Measurements from ENCODE around the gene RGS6. TPM values are rescaled to one million over a fixed set of nuclear protein-coding genes. Genes with fewer than 3 reads are reported as not detected.

Gene RGS6
- total RNA-seq, 1 donor from 2014 or later, result 0.24 TPM

DNA sequence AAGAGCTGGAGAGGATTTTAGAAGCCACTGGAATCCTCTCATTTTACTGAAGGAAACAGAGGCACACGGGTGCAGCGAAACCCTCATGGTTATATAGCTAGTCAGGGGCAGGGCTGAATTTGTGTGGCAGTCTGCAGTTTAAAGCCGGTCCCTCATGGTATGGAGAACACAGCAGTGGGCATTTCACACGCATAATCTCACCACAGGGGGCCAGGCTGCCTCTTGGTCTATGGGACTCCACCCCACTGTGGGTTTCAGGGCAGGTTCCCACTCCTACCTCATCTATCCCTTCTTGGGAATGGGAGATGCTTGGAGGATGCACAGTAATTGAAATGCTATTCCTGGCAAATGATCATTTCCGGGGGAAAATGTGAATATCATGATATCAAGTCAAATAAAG, 400.6 kb downstream of the RGS6 start:
- H3K9me3 Mint-ChIP-seq (ENCODE audit: unreplicated experiment), result peaks cover 4% of the 10 kb centered on the region
- no peaks in the 10 kb centered on the region for H3K27me3 Mint-ChIP-seq (ENCODE audit: unreplicated experiment)
- TF ChIP-seq, protein P1, sequence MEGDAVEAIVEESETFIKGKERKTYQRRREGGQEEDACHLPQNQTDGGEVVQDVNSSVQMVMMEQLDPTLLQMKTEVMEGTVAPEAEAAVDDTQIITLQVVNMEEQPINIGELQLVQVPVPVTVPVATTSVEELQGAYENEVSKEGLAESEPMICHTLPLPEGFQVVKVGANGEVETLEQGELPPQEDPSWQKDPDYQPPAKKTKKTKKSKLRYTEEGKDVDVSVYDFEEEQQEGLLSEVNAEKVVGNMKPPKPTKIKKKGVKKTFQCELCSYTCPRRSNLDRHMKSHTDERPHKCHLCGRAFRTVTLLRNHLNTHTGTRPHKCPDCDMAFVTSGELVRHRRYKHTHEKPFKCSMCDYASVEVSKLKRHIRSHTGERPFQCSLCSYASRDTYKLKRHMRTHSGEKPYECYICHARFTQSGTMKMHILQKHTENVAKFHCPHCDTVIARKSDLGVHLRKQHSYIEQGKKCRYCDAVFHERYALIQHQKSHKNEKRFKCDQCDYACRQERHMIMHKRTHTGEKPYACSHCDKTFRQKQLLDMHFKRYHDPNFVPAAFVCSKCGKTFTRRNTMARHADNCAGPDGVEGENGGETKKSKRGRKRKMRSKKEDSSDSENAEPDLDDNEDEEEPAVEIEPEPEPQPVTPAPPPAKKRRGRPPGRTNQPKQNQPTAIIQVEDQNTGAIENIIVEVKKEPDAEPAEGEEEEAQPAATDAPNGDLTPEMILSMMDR (IDR thresholded peaks at IDR 0.05), result no peak
- no peak overlapping the region for H3K27ac Mint-ChIP-seq (ENCODE audit: unreplicated experiment)
- H3K36me3 Mint-ChIP-seq (ENCODE audit: unreplicated experiment), result no peaks in the 10 kb centered on the region
- H3K4me1 Mint-ChIP-seq (ENCODE audit: unreplicated experiment), result no peaks in the 10 kb centered on the region
- H3K4me3 Mint-ChIP-seq (ENCODE audit: unreplicated experiment), result no peak overlapping the region
- DNase-seq (ENCODE audit: extremely low spot score, unreplicated experiment), result peak; percentile 71

DNA sequence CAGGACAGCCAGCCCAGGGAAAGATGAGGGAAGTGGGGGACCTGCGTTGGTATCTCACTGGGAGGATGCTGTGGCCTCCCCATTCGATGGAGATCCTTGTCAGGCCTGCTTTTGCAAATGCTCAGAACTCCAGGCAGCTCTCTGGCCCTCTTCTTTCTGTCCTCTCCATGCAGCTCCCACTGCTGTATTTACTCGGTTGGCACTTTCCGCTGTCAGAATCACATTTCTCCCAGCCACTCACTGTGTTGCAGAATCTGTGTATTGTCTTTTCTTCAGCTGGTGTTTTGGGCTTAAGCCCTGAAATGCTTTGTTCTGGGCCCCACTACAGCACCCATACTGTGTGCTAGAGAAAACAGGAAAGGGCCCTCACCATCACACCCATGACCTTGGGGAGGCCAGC, 401.1 kb downstream of the RGS6 start:
- no peak overlapping the region for H3K4me3 Mint-ChIP-seq (ENCODE audit: unreplicated experiment)
- H3K36me3 Mint-ChIP-seq (ENCODE audit: unreplicated experiment), result no peaks in the 10 kb centered on the region
- H3K9me3 Mint-ChIP-seq (ENCODE audit: unreplicated experiment), result peaks cover under 1% of the 10 kb centered on the region
- TF ChIP-seq, protein P1 (IDR thresholded peaks at IDR 0.05), result no peak
- no peaks in the 10 kb centered on the region for H3K27me3 Mint-ChIP-seq (ENCODE audit: unreplicated experiment)
- no peaks in the 10 kb centered on the region for H3K4me1 Mint-ChIP-seq (ENCODE audit: unreplicated experiment)
- H3K27ac Mint-ChIP-seq (ENCODE audit: unreplicated experiment), result no peak overlapping the region
- DNase-seq (ENCODE audit: extremely low spot score, unreplicated experiment), result peak; percentile 73

DNA sequence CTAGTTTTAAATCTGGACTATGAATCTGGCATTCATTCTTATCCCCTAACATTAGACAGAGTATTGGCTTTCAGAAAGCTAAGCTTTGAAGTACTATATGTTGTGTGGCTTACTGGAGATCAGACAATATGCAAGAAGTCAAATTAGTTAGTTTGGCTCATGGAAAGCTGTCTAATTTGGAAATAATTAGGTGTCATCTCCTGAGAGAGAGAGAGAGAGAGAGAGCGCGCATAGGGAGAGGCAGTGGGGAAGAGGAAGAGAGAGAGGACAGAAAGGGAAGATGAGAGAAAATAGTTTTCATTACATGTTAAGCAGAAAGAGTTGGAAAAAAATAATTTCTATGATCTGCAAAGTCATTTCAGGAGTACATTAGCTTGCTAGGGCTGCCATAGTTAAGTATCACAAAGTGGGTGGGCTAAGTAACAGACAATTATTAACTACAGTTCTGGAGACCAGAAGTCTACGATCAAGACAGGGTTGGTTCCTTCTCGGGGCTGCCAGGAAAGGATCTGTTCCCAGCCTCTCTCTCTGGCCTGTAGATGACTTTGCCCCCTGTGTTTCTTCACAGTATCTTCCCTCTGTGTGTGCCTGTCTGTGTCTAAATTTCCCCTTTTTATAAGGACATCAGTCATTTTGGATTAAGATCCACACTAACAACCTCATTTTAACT, 404.2 kb downstream of the RGS6 start:
- H3K9me3 Mint-ChIP-seq (ENCODE audit: unreplicated experiment), result no peaks in the 10 kb centered on the region
- DNase-seq (ENCODE audit: extremely low spot score, unreplicated experiment), result peak; percentile 23
- no peaks in the 10 kb centered on the region for H3K4me1 Mint-ChIP-seq (ENCODE audit: unreplicated experiment)
- no peaks in the 10 kb centered on the region for H3K27me3 Mint-ChIP-seq (ENCODE audit: unreplicated experiment)
- no peak overlapping the region for H3K27ac Mint-ChIP-seq (ENCODE audit: unreplicated experiment)
- no peaks in the 10 kb centered on the region for H3K36me3 Mint-ChIP-seq (ENCODE audit: unreplicated experiment)
- TF ChIP-seq, protein P1 (IDR thresholded peaks at IDR 0.05), result no peak
- H3K4me3 Mint-ChIP-seq (ENCODE audit: unreplicated experiment), result no peak overlapping the region

DNA sequence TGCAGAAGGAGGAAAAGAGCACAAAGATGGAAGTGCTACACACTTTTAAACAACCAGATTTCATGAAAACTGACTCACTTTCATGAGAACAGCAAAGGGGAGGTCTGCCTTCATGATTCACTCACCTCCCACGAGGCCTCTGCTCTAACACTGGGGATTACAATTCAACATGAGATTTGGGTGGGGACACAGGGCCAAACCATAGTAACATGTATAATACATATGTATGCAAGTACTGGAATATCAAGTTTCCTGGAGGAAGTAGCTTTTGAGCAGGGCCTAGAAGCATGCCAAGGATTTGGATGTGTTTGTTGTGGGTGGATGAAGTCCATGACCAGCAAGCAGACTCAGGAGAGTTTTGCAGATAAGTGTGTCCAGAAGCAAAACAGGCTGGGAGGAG, 409.0 kb downstream of the RGS6 start:
- no peaks in the 10 kb centered on the region for H3K4me1 Mint-ChIP-seq (ENCODE audit: unreplicated experiment)
- no peak overlapping the region for H3K27ac Mint-ChIP-seq (ENCODE audit: unreplicated experiment)
- H3K9me3 Mint-ChIP-seq (ENCODE audit: unreplicated experiment), result peaks cover 10% of the 10 kb centered on the region
- H3K27me3 Mint-ChIP-seq (ENCODE audit: unreplicated experiment), result no peaks in the 10 kb centered on the region
- DNase-seq (ENCODE audit: extremely low spot score, unreplicated experiment), result peak; percentile 32
- TF ChIP-seq, protein P1 (IDR thresholded peaks at IDR 0.05), result no peak
- no peak overlapping the region for H3K4me3 Mint-ChIP-seq (ENCODE audit: unreplicated experiment)
- H3K36me3 Mint-ChIP-seq (ENCODE audit: unreplicated experiment), result no peaks in the 10 kb centered on the region

DNA sequence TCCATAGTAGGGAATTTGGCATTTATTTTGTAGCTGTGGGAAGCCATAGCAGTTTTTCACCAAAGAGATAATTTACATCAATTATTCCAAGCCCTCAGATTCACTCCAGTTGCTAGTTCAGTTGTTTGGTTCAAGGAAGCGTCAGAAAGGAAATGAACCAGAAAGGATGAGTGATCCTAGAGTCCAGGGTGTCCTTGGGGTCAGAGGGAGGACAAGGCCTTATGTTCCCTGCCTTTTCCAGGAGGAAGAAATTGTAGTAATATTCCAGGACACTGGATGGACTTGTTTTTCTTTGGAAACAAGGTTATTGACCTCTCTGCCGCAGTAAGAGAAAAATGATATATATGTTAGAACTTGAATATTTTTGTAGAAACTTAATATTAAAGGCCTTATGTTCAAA, 409.5 kb downstream of the RGS6 start:
- no peak overlapping the region for H3K27ac Mint-ChIP-seq (ENCODE audit: unreplicated experiment)
- DNase-seq (ENCODE audit: extremely low spot score, unreplicated experiment), result peak; percentile 7
- TF ChIP-seq, protein P1 (IDR thresholded peaks at IDR 0.05), result no peak
- H3K36me3 Mint-ChIP-seq (ENCODE audit: unreplicated experiment), result no peaks in the 10 kb centered on the region
- peaks cover 10% of the 10 kb centered on the region for H3K9me3 Mint-ChIP-seq (ENCODE audit: unreplicated experiment)
- H3K4me1 Mint-ChIP-seq (ENCODE audit: unreplicated experiment), result no peaks in the 10 kb centered on the region
- no peaks in the 10 kb centered on the region for H3K27me3 Mint-ChIP-seq (ENCODE audit: unreplicated experiment)
- H3K4me3 Mint-ChIP-seq (ENCODE audit: unreplicated experiment), result no peak overlapping the region

All from osteocyte (in vitro differentiated cells).